Body of pancreas (tissue), 4 donors: Measurements from ENCODE around the gene ZNF629. TPM values are rescaled to one million over a fixed set of nuclear protein-coding genes. Genes with fewer than 3 reads are reported as not detected.

Source experiments
- ATAC-seq: fragments of 150-250 bp; one replicate; pipeline ENCODE4 v1.9.1; 2016
- DNase-seq, 4 donors: peaks; one replicate each; pipeline ENCODE4 v3.0.0-alpha.2; 2019
- H3K27ac ChIP-seq, 4 donors: fragments of 200-600 bp; sonication (generic); 1 replicate in 3 of 4; 2 replicates in 1 of 4; pipeline versions ENCODE4 v1.5.1 to v1.6.1; 2016 to 2019; ENCODE audit warnings: mild to moderate bottlenecking in 1 of 4, mixed read lengths in 1 of 4, moderate library complexity in 1 of 4
- H3K27me3 ChIP-seq, 2 donors: fragments of 200-600 bp; sonication (generic); one replicate each; pipeline ENCODE4 v1.6.0; 2016; ENCODE audit warnings: mild to moderate bottlenecking in 1 of 2
- H3K36me3 ChIP-seq, 2 donors: fragments of 200-600 bp; sonication (generic); replicated peaks in 1 of 2; 2 replicates each; pipeline ENCODE4 v1.5.1; 2016; ENCODE audit warnings: low read depth in 2 of 2; ENCODE audit not compliant: insufficient read depth in 1 of 2
- H3K4me1 ChIP-seq: fragments of 200-600 bp; sonication (generic); one replicate; pipeline ENCODE4 v1.6.0; 2016
- H3K4me3 ChIP-seq, 2 donors: fragments of 200-600 bp; sonication (generic); 1 replicate in 1 of 2; 2 replicates in 1 of 2; pipeline ENCODE4 v1.5.1; 2016 to 2019
- H3K9me3 ChIP-seq, 3 donors: fragments of 200-600 bp; sonication (generic); 1 replicate in 2 of 3; 2 replicates in 1 of 3; pipeline ENCODE4 v1.5.1; 2016
- POLR2A ChIP-seq, 3 donors: fragments of 450-650 bp; IDR thresholded peaks; one replicate each; pipeline ENCODE4 v1.6.1; 2016; ENCODE audit warnings: antibody characterized with exemption in 3 of 3, mild to moderate bottlenecking in 2 of 3
- WGBS, 2 donors: methylation state at CpG; one replicate each; pipeline ENCODE4 v1.1.5; 2017; 5-methylcytosine and 5-hydroxymethylcytosine counted together
- intact Hi-C: fragments of 100-400 bp; cut with DNase I; formaldehyde crosslinking; loops from one replicate; pipeline ENCODE4 v1.15.1; 2023
- total RNA-seq, 2 donors: library from RNA; depleted of rRNA; stranded (reverse); fragments of >200 nt; gene quantifications; one replicate each; pipeline ENCODE4 v1.1.0, GENCODE V29; 2016
- TF ChIP-seq, protein P1 (sequence below), 7 experiments: fragments of 450-650 bp in 4 of 7; fragments of 200-600 bp in 3 of 7; sonication (generic) in 3 of 7; IDR thresholded peaks; one replicate each; pipeline ENCODE4 v1.5.1; 2016 to 2019; ENCODE audit warnings: antibody characterized with exemption in 7 of 7

The ZNF629 gene
- total RNA-seq, 2 donors from 2014 or later = 8.6 to 9.2 TPM

DNA sequence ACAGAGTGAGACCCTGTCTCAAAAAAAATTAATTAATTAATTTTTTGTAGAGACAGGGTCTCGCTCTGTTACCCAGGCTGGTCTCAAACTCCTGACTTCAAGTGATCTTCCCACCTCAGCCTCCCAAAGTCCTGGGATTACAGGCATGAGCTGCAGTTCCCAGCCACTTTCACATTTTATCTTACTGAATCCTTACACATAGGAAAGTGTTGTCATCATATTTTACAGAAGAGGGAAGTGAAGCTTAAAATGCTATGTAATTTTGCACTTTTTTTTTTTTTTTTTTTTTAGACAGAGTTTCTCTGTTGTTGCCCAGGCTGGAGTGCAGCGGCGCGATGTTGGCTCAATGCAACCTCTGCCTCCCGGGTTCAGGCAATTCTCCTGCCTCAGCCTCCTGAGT lies 21.1 kb upstream of the ZNF629 start:
- WGBS, 2 donors = 86 to 96% methylated on average over 5 of the region's 5 CpGs
- Histone ChIP-seq H3K27me3 (no peaks in the 10 kb centered on the region), H3K27ac (no peak overlapping the region), H3K4me3 (no peak overlapping the region), H3K9me3 (no peaks in the 10 kb centered on the region), H3K4me1 (peaks cover 17% of the 10 kb centered on the region), H3K36me3 (no peaks in the 10 kb centered on the region)
- ATAC-seq (no peak), DNase-seq (no peak)
- intact Hi-C loops = no loop called here
- TF ChIP-seq POLR2A (IDR thresholded peaks at IDR 0.05) = no peak
- TF ChIP-seq, protein P1, sequence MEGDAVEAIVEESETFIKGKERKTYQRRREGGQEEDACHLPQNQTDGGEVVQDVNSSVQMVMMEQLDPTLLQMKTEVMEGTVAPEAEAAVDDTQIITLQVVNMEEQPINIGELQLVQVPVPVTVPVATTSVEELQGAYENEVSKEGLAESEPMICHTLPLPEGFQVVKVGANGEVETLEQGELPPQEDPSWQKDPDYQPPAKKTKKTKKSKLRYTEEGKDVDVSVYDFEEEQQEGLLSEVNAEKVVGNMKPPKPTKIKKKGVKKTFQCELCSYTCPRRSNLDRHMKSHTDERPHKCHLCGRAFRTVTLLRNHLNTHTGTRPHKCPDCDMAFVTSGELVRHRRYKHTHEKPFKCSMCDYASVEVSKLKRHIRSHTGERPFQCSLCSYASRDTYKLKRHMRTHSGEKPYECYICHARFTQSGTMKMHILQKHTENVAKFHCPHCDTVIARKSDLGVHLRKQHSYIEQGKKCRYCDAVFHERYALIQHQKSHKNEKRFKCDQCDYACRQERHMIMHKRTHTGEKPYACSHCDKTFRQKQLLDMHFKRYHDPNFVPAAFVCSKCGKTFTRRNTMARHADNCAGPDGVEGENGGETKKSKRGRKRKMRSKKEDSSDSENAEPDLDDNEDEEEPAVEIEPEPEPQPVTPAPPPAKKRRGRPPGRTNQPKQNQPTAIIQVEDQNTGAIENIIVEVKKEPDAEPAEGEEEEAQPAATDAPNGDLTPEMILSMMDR (IDR thresholded peaks at IDR 0.05) = no peak

DNA sequence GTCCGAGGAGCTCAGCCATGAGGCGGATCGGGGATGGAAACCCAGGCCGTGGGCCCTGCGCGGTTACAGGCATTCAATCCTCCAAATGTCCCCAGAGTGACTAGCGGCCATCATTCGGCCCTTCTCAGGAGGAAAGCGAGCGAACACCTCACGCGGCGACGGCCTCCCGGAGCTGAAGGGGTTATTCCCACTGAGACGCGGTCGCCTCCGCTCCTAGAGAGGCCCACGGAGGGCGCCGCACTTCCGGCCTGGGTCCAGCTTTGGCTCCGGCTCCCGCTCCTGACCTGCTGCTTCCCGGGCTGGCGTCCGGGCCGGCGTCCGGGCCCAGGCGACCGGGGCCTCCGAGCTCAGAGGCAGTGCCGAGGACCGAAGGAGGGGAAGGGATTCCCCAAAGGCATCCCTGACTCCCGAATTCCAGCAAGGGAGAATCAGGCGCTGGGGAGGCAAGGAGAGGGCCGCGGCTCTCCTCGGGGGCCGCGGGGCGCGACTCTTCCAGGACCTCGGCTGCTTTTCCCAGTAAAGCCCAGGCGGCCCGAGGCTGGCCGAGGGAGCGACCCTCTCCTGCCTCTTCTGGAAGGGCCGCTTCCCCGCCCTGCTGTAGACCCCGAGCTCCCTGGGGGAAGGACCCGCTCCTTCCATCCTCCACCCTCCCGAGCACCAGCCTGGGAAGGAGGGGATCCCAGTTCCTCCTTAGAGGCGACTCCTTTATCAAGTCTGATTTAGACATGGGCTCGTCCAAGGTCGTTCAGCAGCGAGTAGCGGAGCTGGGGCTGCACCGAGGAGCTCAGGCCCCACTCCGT lies 18.6 kb upstream of the ZNF629 start:
- intact Hi-C loops = no loop called here
- ATAC-seq = peak; percentile 98
- Histone ChIP-seq H3K27ac (peak overlapping the region; percentile 60 to 93 (median 90)), H3K4me1 (peaks cover 17% of the 10 kb centered on the region), H3K27me3 (no peaks in the 10 kb centered on the region), H3K36me3 (no peaks in the 10 kb centered on the region), H3K9me3 (no peaks in the 10 kb centered on the region), H3K4me3 (peak overlapping the region; percentile 77 to 81)
- peak; percentile 88 to 92 (median 89) for DNase-seq
- TF ChIP-seq POLR2A (IDR thresholded peaks at IDR 0.05) = peak; percentile 83 to 94 (median 94)
- TF ChIP-seq, protein P1 (IDR thresholded peaks at IDR 0.05) = peak in 2 of 7 experiments; percentile 7 to 30
- 0 to 1% methylated on average over 5 to 54 of the region's 62 CpGs for WGBS, 2 donors

DNA sequence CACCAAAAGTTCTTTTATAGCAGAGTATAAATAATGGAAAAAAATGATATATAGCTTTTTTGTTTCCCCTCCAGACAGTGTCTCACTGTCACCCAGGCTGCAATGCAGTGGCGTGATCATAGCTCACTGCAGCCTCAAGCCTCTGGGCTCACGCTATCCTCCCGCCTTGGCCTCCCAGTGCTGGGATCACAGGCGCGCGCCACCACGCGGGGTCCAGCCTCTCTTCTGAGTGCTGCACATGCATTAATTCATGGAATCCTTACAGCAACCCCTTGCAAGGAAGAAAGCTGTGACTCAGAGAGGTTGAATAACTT lies 18.0 kb upstream of the ZNF629 start:
- ATAC-seq (no peak), DNase-seq (no peak)
- H3K9me3 ChIP-seq = no peaks in the 10 kb centered on the region
- WGBS, 2 donors = 23 to 43% methylated on average over 6 to 8 of the region's 8 CpGs
- TF ChIP-seq, protein P1 (IDR thresholded peaks at IDR 0.05) = no peak
- no peak for TF ChIP-seq POLR2A (IDR thresholded peaks at IDR 0.05)
- no peaks in the 10 kb centered on the region for H3K27me3 ChIP-seq
- H3K4me1 ChIP-seq = peaks cover 17% of the 10 kb centered on the region
- intact Hi-C loops = no loop called here
- peak overlapping the region; percentile 77 to 81 for H3K4me3 ChIP-seq
- no peaks in the 10 kb centered on the region for H3K36me3 ChIP-seq
- H3K27ac ChIP-seq = peak overlapping the region in 3 of 4 donors; percentile 60 to 93 (median 93)

DNA sequence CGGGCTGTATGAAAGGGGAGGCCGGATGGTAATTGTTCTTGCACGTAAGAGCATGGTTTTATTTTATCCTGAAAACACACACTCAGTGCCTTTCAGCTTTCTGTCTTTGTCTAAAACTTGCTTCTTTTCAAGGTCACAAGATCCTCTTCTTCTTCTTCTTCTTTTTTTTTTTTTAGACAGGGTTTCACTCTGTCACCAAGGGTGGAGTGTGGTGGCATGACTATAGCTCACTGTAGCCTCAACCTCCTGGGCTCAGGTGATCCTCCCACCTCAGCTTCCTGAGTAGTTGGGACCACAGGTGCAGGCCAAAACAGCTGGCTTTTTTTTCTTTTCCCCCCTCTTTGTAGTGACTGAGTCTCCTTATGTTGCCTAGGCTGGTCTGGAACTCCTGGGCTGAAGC lies 15.9 kb upstream of the ZNF629 start:
- no peak for TF ChIP-seq POLR2A (IDR thresholded peaks at IDR 0.05)
- TF ChIP-seq, protein P1 (IDR thresholded peaks at IDR 0.05) = no peak
- Histone ChIP-seq H3K36me3 (no peaks in the 10 kb centered on the region), H3K4me3 (no peak overlapping the region), H3K27me3 (no peaks in the 10 kb centered on the region), H3K27ac (no peak overlapping the region), H3K4me1 (peaks cover 17% of the 10 kb centered on the region), H3K9me3 (no peaks in the 10 kb centered on the region)
- 67 to 71% methylated on average over 3 of the region's 3 CpGs for WGBS, 2 donors
- ATAC-seq (no peak), DNase-seq (no peak)
- intact Hi-C loops = no loop called here
